NCI-H2196 treated with DMSO at 0.1 percent for 48 hours (cell line): ENCODE data around the gene RUFY3.
"Not testable (repeated sequence)": the region's sequence is repeated elsewhere in the genome, so short reads cannot be mapped to it uniquely, and the experiment has no call there.

Experiments used
- DNase-seq: peaks from one replicate; lab custom pipeline; 2025; ENCODE audit not compliant: unreplicated experiment; lab: John Stamatoyannopoulos, UW

RUFY3 gene, protein sequence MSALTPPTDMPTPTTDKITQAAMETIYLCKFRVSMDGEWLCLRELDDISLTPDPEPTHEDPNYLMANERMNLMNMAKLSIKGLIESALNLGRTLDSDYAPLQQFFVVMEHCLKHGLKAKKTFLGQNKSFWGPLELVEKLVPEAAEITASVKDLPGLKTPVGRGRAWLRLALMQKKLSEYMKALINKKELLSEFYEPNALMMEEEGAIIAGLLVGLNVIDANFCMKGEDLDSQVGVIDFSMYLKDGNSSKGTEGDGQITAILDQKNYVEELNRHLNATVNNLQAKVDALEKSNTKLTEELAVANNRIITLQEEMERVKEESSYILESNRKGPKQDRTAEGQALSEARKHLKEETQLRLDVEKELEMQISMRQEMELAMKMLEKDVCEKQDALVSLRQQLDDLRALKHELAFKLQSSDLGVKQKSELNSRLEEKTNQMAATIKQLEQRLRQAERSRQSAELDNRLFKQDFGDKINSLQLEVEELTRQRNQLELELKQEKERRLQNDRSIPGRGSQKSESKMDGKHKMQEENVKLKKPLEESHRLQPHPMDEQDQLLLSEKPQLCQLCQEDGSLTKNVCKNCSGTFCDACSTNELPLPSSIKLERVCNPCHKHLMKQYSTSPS

GRCh38 chr4:70721747-70722146 lies at the start of gene RUFY3:
Gene RUFY3 (plus strand): TSS chr4:70721964. CDS start chr4:70722574, 610 bp downstream.
- DNase-seq, result peak; percentile 53

DNA sequence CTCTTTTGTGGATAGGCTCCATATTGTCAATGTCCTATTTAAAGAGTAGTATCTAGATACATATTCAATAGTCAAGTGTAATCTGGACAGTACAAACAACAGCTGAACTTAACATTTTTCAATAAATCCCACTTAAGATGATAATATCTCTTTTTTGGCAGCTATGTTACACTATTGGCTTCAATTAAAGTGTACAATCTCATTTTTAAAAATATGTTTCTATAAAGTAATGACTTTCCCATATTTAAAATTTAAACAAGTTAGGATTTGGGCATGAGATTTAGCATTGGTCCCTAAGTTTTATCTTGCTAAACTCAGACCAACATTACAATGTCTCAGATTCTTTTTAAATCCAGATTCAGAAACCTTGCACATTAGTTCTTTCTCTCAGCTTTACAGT lies 47.6 kb upstream of the RUFY3 start:
- no peak for DNase-seq

DNA sequence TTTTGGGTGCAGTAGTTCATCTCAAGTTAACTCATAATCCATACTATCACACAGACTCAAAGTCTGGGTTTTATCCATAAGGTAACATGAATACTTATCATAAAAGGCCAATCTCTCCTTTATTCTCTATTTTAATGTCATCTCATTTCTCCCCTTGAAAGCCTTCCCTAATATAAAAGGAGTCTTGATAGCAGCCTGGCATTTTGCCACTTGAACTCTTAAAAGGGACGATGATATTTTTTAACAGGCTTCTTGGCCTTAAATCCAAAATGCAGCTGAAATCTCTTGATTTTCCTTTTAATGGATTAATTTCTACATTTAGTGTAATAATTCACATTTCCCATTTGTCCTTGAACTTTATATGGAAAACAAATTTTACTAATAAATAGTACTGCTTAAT lies 47.0 kb upstream of the RUFY3 start:
- no peak for DNase-seq

GRCh38 chr4:70676554-70677090 lies 45.1 kb upstream of the RUFY3 start:
- no peak for DNase-seq

GRCh38 chr4:70678383-70678999 lies 43.3 kb upstream of the RUFY3 start:
- DNase-seq, result no peak

DNA sequence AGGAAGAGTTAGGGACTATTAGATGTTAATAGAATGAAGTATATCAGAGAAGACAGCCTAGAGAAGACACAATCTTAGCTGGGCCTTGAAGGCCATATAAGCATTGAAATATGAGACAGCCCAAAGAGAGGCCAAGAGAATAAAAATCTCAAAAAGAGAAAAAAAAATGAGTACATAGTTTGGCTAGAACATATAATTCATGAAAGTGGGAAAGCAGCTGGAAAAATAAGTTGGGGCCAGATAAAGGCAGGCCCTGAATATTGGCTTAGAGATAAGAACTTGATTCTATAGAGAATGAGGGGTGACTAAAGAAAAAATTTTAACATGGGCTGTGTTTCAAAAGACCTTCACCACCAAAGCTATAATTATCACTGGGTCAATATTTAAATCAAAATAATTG lies 40.8 kb upstream of the RUFY3 start:
- no peak for DNase-seq

- DNase-seq, result no peak
Measured at GRCh38 chr4:70681704-70682103, 40.1 kb upstream of the RUFY3 start.

GRCh38 chr4:70682142-70682541 lies 39.6 kb upstream of the RUFY3 start:
- DNase-seq, result not testable (repeated sequence)

DNA sequence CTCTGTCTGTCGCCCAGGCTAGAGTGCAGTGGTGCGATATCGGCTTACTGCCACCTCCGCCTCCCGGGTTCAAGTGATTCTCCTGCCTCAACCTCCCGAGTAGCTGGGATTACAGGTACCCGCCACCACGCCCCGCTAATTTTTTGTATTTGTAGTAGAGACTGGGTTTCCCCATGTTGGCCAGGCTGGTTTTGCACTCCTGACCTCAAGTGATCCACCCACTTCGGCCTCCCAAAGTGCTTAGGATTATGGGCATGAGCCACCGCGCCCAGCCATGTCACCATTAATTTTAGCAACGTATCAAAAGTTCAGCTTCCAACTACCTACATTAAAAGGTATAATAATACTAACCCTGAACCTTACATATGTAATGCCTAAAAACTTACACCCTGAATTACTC lies 34.4 kb upstream of the RUFY3 start:
- no peak for DNase-seq

GRCh38 chr4:70687821-70688794 lies 33.7 kb upstream of the RUFY3 start, which contains the start of gene UTP3:
Gene UTP3 (plus strand): TSS chr4:70688532. CDS start chr4:70688678, 146 bp downstream.
- peak; percentile 77 for DNase-seq

GRCh38 chr4:70688795-70689231 lies 33.0 kb upstream of the RUFY3 start:
- no peak for DNase-seq

DNA sequence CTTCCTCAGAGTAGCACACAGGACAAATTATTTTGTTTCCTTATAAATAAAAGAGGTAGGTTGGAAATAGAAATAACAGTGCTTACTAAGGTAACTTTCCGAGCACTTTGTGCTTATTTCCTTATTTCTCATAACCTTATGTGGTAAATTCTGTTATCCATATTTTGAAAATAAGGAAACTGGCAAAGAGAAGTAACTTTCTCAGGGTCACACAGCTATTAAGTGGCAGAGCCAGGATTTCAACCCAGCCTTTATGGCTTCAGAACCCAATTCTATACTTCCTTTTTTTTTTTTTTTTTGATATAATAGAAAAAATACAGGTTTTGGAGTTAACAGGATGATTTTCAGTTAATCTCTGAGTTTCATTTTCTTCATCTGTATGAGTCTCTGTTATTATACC lies 30.1 kb upstream of the RUFY3 start:
- DNase-seq, result no peak

DNA sequence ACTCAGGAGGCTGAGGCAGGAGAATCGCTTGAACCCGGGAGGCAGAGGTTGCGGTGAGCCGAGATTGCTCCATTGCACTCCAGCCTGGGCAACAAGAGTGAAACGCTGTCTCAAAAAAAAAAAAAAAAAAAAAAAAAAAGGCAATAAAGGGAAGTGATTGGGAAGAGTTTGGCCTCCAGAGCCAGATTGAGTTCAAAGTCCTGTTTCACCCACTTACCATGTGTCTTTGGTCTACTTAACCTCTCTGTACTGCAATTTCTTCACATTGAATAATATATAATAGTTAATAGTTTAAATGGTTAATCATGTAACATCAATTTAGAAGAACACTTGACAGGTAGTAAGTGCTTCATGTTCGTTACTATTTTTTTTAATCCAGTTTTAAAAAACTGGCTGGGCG lies 27.1 kb upstream of the RUFY3 start:
- not testable (repeated sequence) for DNase-seq

DNA sequence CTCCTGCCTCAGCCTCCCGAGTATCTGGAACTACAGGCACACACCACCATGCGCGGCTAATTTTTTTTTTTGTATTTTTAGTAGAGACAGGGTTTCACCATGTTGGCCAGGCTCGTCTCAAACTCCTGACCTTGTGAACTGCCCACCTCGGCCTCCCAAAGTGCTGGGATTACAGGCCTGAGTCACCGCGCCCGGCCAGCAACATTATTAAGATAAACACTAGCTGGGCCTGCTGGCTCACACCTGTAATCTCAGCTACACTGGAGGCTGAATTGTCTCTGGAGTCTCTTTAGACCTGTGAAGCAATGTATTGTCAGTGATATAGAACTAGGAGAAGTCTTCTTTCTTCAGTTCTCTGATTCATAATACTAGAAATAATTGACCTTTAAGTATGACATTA lies 23.3 kb upstream of the RUFY3 start:
- not testable (repeated sequence) for DNase-seq

DNA sequence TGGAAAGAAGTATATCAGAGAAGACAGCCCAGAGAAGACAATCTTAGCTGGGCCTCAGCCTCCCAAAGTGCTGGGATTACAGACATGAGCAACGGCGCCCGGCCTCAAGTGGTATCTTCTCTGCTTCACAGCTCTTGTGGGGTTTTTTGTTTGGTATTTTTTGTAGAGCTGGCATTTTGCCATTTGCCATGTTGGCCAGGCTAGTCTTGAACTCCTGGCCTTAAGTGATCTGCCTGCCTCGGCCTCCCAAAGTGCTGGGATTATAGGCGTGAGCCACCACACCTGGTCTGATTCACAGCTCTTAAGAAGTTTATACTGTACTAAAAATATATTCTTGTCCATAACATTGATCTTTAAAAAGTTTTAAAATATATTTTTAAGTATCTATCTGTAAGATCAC lies 21.1 kb upstream of the RUFY3 start:
- DNase-seq, result no peak

GRCh38 chr4:70701271-70701670 lies 20.5 kb upstream of the RUFY3 start:
- no peak for DNase-seq

DNA sequence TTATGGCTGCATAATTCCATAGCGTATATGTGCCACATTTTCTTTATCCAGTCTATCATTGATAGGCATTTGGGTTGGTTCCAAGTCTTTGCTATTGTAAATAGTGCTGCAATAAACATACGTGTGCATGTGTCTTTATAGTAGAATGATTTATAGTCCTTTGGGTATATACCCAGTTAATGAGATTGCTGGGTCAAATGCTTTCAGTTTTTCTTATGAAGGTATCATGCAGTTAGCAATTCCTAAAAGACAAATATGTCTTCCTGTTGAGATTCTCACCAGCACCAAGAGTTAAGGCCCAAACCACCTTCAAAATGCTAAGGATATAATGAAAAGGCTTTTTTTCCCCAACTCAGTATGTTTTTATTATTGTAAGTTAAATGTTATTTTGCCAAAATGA lies 19.2 kb upstream of the RUFY3 start:
- not testable (repeated sequence) for DNase-seq

DNA sequence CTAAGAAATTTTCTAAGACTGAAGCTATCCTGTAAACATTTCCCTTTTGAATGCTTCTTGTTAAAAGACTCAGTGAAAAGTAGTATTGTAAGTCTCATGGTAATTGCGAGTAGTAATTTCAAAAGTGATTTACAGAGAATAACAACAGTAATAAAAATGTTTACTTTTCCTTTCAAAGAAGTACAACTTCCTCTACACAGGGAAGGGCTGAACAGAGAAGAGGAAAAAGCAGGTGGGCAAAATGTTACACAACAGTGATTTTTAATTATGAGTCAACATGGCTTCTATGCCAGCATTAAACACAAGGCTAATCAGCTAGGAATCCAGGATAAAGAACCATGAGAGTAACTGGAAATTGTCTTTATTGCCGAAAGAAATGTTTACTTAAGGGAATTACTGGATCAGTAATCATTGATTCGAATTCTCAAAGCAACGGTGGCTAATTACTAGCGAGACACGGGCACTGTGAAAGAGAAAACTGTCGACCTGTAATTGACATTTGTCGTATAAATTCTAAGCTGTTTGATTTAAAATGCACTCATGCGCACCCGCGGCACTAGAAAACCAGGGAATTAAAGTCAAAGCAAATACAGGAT lies 18.0 kb upstream of the RUFY3 start:
- peak; percentile 8 for DNase-seq

GRCh38 chr4:70704215-70704930 lies 17.4 kb upstream of the RUFY3 start:
- peak; percentile 28 for DNase-seq

- no peak for DNase-seq
Measured at GRCh38 chr4:70704931-70705182, 16.9 kb upstream of the RUFY3 start.
